Measurements from ENCODE around the gene VSIG4.

DNA sequence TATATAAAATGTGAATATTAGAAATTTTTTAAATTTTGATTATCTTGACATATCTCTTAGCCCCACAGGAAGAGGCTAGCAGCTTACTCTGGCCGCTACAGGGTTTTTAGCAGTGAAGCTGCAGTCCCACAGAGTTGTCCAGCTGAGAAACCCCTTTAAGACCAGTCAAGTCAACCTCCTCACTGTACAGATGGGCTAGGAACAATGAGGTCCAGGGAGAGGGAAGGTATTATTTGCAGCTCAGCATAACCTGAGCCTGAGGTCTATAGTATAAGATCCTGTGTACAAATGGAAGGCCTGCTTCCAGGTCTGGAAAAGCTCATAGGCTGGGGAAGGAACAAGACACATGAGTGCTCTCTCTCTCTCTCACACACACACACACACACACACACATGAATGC, 1.8 kb downstream of the VSIG4 start:
- TF ChIP-seq ZNF274 (IDR thresholded peaks at IDR 0.05; ENCODE audit: low read depth, low read length) = no peak
- TF ChIP-seq SUZ12 (IDR thresholded peaks at IDR 0.05; ENCODE audit: extremely low read depth, insufficient read depth, insufficient read length) = no peak
- TF ChIP-seq YY1 (IDR thresholded peaks at IDR 0.05; ENCODE audit: insufficient read depth, insufficient read length) = no peak

Measured in NT2/D1 (cell line).